HepG2 (cell line): ENCODE data around the gene SELPLG. TPM values are rescaled to one million over a fixed set of nuclear protein-coding genes. Genes with fewer than 3 reads are reported as not detected.

Experiments used
- AHR ChIP-seq: IDR thresholded peaks from 2 replicates; pipeline ENCODE4 v1.6.1; 2018; ENCODE audit warnings: missing genetic modification reagents, missing compliant biosample characterization
- ARID4A ChIP-seq: sonication (generic); formaldehyde crosslinking; IDR thresholded peaks from 2 replicates; pipeline ENCODE4 v1.5.0; 2020; ENCODE audit warnings: mild to moderate bottlenecking, missing genetic modification reagents, borderline replicate concordance
- ATF7 ChIP-seq, 2 experiments: fragments of 450-650 bp in 1 of 2; sonication (generic) in 1 of 2; formaldehyde crosslinking in 1 of 2; IDR thresholded peaks; 2 replicates each; pipeline versions ENCODE4 v1.4.0 to v1.6.1; 2016 to 2020; ENCODE audit warnings: antibody characterized with exemption in 1 of 2, mild to moderate bottlenecking in 1 of 2, missing genetic modification reagents in 1 of 2
- HDAC6 ChIP-seq: fragments of 200-600 bp; sonication (generic); IDR thresholded peaks from 2 replicates; pipeline ENCODE4 v1.7.0; 2017; ENCODE audit warnings: mild to moderate bottlenecking, antibody characterized with exemption, low read length, low read depth
- MBD4 ChIP-seq: IDR thresholded peaks from 2 replicates; pipeline ENCODE4 v1.6.1; 2012; ENCODE audit warnings: low read length, inconsistent platforms, borderline replicate concordance
- MIER2 ChIP-seq: IDR thresholded peaks from 2 replicates; pipeline ENCODE4 v1.6.1; 2016; ENCODE audit warnings: missing biosample characterization, missing genetic modification reagents
- NCOA5 ChIP-seq: sonication (generic); formaldehyde crosslinking; IDR thresholded peaks from 2 replicates; pipeline ENCODE4 v1.4.0; 2020; ENCODE audit warnings: missing genetic modification reagents
- NR0B2 ChIP-seq: sonication (generic); formaldehyde crosslinking; IDR thresholded peaks from 2 replicates; pipeline ENCODE4 v1.4.0; 2020; ENCODE audit warnings: mild to moderate bottlenecking, missing genetic modification reagents
- NRL ChIP-seq: sonication (generic); formaldehyde crosslinking; IDR thresholded peaks from 2 replicates; pipeline ENCODE4 v1.5.0; 2020; ENCODE audit warnings: missing genetic modification reagents, mild to moderate bottlenecking, moderate library complexity, borderline replicate concordance
- PAX8 ChIP-seq: sonication (generic); formaldehyde crosslinking; IDR thresholded peaks from 2 replicates; pipeline ENCODE4 v1.8.0; 2022; ENCODE audit warnings: mild to moderate bottlenecking, missing genetic modification reagents, borderline replicate concordance
- PHF5A ChIP-seq: IDR thresholded peaks from one replicate; pipeline ENCODE4 v1.6.1; 2018; ENCODE audit warnings: low read depth, missing genetic modification reagents; ENCODE audit not compliant: unreplicated experiment
- PHF8 ChIP-seq: sonication (generic); formaldehyde crosslinking; IDR thresholded peaks from 2 replicates; pipeline ENCODE4 v1.5.0; 2020; ENCODE audit warnings: missing genetic modification reagents
- POLR2G ChIP-seq: fragments of 200-400 bp; formaldehyde crosslinking; IDR thresholded peaks from 2 replicates; pipeline ENCODE4 v1.6.1; 2018; ENCODE audit warnings: mild to moderate bottlenecking, low read depth, low read length, moderate library complexity
- RAD21 ChIP-seq: fragments of 450-650 bp; formaldehyde crosslinking; IDR thresholded peaks from 2 replicates; pipeline ENCODE4 v1.5.0; 2020; ENCODE audit warnings: mild to moderate bottlenecking
- SALL2 ChIP-seq: sonication (generic); formaldehyde crosslinking; IDR thresholded peaks from 2 replicates; pipeline ENCODE4 v1.8.1; 2023; ENCODE audit warnings: mild to moderate bottlenecking, missing genetic modification reagents, inconsistent platforms
- ZBTB7B ChIP-seq: sonication (generic); formaldehyde crosslinking; IDR thresholded peaks from 2 replicates; pipeline ENCODE4 v1.4.0; 2020; ENCODE audit warnings: missing genetic modification reagents
- ZNF234 ChIP-seq: sonication (generic); formaldehyde crosslinking; conservative IDR thresholded peaks from 2 replicates; pipeline ENCODE4 v1.5.1; 2020; ENCODE audit warnings: mild to moderate bottlenecking, missing genetic modification reagents
- ZNF333 ChIP-seq: sonication (generic); formaldehyde crosslinking; IDR thresholded peaks from 2 replicates; pipeline ENCODE4 v1.4.0; 2020; ENCODE audit warnings: mild to moderate bottlenecking, missing genetic modification reagents, borderline replicate concordance
- ZNF564 ChIP-seq: sonication (generic); formaldehyde crosslinking; IDR thresholded peaks from 2 replicates; pipeline ENCODE4 v1.8.1; 2023; ENCODE audit warnings: mild to moderate bottlenecking, missing genetic modification reagents
- ZNF576 ChIP-seq: sonication (generic); formaldehyde crosslinking; IDR thresholded peaks from 2 replicates; pipeline ENCODE4 v1.4.0; 2020; ENCODE audit warnings: mild to moderate bottlenecking, missing genetic modification reagents
- ZNF577 ChIP-seq: sonication (generic); formaldehyde crosslinking; IDR thresholded peaks from 2 replicates; pipeline ENCODE4 v1.4.0; 2020; ENCODE audit warnings: mild to moderate bottlenecking, low read depth, missing genetic modification reagents, borderline replicate concordance
- ZNF709 ChIP-seq: sonication (generic); formaldehyde crosslinking; IDR thresholded peaks from 2 replicates; pipeline ENCODE4 v1.5.0; 2020; ENCODE audit warnings: mild to moderate bottlenecking, missing genetic modification reagents
- ZNF749 ChIP-seq: sonication (generic); formaldehyde crosslinking; IDR thresholded peaks from 2 replicates; pipeline ENCODE4 v1.8.0; 2022; ENCODE audit warnings: mild to moderate bottlenecking, missing genetic modification reagents, moderate library complexity, borderline replicate concordance
- ZNF768 ChIP-seq: sonication (generic); formaldehyde crosslinking; IDR thresholded peaks from 2 replicates; pipeline ENCODE4 v1.4.0; 2020; ENCODE audit warnings: missing genetic modification reagents
- ZNF772 ChIP-seq: sonication (generic); formaldehyde crosslinking; IDR thresholded peaks from 2 replicates; pipeline ENCODE4 v1.5.0; 2020; ENCODE audit warnings: mild to moderate bottlenecking, missing genetic modification reagents
- ZNF781 ChIP-seq: sonication (generic); formaldehyde crosslinking; IDR thresholded peaks from 2 replicates; pipeline ENCODE4 v1.5.1; 2020; ENCODE audit warnings: borderline replicate concordance, mild to moderate bottlenecking, missing genetic modification reagents; ENCODE audit errors: not compliant biosample characterization
- polyA plus RNA-seq, 8 experiments: library from polyadenylated mRNA; depleted of rRNA in 3 of 8; stranded (reverse) in 7 of 8; unstranded in 1 of 8; fragments of >200 nt; fragmentation: Illumina TruSeq in 4 of 8; extraction: Trizol in 4 of 8; gene quantifications; 2 replicates each; pipeline versions ENCODE4 v1.2.1 to v1.2.3, GENCODE V29; 2011 to 2016; ENCODE audit warnings: low read depth in 4 of 8, missing spikeins in 1 of 8, mixed read lengths in 1 of 8; ENCODE audit not compliant: insufficient read depth in 1 of 8
- total RNA-seq, 5 experiments: library from RNA; depleted of rRNA; stranded (reverse); fragments of >200 nt; fragmentation: Illumina TruSeq; extraction: Trizol; gene quantifications; 2 replicates each; pipeline ENCODE4 v1.2.3, GENCODE V29; 2016; ENCODE audit warnings: low read depth in 1 of 5

SELPLG gene
- total and polyA plus RNA-seq, 2 of the 13 experiments (the other 11 are each of a cell fraction or from before 2014, with no cell fraction given): 0.12 TPM; not detected in 1

GRCh38 chr12:108620236-108620879, 13.3 kb downstream of the SELPLG start (continued):
- TF ChIP-seq MBD4 (no peak), SALL2 (no peak), RAD21 (CRISPR knock-in tag) (no peak), ZNF768 (CRISPR knock-in tag) (no peak), ZNF234 (no peak), ZNF781 (no peak), ZNF709 (CRISPR knock-in tag) (no peak), ZBTB7B (CRISPR knock-in tag) (no peak), PHF5A (CRISPR knock-in tag) (no peak), ZNF772 (CRISPR knock-in tag) (no peak), ZNF749 (CRISPR knock-in tag) (no peak), ATF7 (IDR thresholded peaks at IDR 0.05) (no peak), ATF7 (CRISPR knock-in tag; IDR thresholded peaks at IDR 0.05) (no peak), HDAC6 (no peak), ZNF564 (CRISPR knock-in tag) (no peak), PHF8 (CRISPR knock-in tag) (no peak), ARID4A (CRISPR knock-in tag) (no peak; the same call in 1 of the 2 replicates), ZNF576 (no peak), MIER2 (CRISPR knock-in tag) (no peak), ZNF333 (CRISPR knock-in tag) (no peak), NR0B2 (CRISPR knock-in tag) (no peak), NRL (CRISPR knock-in tag) (no peak), AHR (CRISPR knock-in tag) (no peak), PAX8 (CRISPR knock-in tag) (no peak), ZNF577 (CRISPR knock-in tag) (no peak), POLR2G (no peak), NCOA5 (CRISPR knock-in tag) (no peak)
